HG02973 (cell line): ENCODE data around the gene LAMC3.
"Not testable (repeated sequence)": the region's sequence is repeated elsewhere in the genome, so short reads cannot be mapped to it uniquely, and the experiment has no call there.

Source experiments
- ATAC-seq: cut with Tn5 transposase; IDR thresholded peaks from one replicate; pipeline ENCODE4 v1.9.1; 2021; ENCODE audit warnings: moderate library complexity; ENCODE audit not compliant: unreplicated experiment

The LAMC3 gene

DNA sequence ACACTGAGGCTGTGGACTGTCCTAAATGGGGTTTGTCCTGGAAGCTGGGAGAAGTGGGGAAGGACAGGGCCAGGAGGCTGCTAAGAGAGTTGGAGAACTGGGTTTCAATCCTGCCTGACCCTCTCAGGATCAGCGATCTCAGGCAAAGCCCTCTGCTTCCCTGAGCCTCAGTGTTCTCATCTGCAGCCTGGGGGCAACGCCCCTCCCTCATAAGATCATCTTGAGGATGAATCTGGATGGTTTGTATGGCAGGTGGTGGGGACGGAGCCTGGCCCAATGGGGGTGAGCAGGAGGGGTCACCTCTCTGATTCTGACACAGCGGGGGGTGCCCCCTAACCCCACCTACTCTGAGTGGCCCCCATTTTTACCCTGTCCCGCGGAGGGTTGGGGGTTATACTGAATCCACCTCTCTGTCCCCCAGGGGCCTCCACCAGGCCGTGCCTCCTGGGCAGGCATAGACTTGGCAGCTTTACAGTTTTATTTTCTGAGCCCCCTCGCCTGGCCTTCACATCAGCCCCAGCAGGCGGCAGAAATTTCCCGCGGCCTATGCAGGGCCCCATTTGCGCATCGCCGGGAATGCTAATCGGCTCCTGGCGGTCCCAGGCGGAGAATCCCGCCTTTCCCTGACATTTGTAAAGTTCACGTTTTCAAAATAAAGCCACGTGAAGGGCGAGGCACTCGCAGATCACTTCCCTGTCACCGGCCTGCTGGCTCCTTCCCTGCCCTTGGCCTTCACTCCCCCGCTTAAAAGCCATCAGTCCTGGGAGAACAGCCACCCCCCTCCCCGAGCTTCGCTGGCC is 17.8 kb upstream of the LAMC3 start:
- no peak for ATAC-seq

DNA sequence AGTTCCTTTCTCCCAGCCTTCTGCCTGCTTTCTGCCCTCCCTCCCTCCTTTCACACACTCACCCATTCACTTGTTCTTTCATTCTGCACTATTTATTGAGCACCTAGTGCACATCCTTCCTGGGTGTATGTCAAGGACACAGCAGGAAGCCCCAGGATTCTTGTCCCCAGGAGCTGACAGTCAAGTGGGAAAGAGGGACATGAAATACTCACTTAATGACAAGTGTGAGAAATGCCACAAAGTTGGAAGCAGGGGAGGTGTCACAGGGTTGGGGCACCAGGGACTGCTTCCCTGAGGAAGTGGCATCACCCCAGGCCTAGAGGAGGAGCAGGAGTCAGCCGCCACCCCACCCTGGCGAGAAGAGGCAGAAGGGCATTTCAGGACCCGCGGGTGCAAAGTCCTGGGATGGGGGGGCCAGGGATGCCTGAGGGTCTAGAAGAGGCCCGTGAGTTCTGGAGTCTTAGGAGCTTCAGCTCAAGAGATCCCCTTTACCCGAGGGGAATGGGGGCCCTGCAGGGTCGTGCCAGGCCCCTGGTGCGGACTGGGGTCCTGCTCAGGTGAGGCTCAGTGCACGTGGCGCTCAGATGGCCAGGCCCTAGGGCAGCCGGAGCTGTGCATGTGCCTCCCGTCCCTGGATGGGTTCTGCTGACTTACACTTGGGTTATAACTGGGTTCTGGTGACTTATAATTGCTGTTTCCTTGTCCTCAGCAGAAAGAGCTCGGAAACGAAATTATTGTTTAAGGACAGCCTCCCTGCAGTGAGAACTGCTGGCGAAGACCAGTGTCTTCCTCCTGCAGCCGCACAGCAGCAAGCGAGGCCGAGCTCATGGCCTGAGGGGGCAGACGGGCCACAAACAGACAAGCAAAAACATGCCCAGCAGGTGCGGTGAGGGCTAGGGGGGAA is 16.9 kb upstream of the LAMC3 start:
- ATAC-seq = no peak

DNA sequence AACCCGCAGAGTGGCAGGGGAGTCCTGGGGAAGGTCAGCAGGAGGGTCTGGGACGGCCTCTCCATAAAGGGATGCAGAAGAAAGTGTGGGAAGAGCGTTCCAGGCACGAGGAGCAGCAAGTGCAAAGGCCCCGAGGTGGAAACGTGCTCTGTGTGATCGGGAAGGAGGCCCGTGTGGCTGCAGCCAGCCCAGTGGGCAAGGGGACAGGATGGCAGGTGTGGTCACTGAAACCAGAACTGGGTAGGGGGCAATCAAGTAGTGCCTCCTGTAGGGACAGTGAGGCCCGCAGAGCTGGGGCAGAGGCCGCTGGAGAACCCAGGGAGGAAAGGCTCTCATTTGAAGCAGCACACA is 16.3 kb upstream of the LAMC3 start:
- ATAC-seq = no peak

DNA sequence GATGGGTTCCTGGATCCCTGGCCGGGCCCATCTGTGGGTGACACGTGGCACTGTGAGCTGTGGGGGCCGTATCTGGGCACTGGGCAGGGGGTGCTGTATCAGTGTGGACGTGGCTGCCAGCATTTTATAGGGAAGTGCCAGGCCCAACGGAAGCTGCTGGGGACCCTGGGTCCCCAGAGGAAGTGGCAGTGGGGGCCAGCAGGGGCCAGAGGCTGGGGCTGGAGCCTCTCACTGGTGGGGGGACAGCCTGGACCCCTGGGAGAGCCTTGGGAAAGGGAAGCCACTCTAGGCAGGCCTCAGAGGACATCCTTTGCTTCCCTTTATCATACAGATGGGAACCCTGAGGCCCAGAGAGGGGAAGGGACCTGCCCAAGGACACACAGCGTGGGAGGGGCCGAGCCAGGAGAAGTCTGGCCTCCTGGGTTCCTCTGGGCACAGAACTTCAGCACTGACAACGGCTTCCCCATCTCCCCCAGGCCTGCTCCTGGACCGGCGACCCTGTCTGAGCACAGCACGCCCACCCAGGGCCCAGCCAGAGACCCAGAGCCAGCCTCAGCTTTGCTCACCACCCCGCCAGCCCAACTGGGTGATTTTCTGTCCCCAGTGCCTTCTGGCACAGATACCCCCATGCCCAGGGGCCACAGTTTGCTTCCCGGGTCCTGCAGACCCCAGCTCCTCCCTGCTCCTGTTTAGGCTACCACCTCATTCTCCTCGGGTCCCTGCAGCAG is 15.5 kb upstream of the LAMC3 start:
- ATAC-seq = no peak

DNA sequence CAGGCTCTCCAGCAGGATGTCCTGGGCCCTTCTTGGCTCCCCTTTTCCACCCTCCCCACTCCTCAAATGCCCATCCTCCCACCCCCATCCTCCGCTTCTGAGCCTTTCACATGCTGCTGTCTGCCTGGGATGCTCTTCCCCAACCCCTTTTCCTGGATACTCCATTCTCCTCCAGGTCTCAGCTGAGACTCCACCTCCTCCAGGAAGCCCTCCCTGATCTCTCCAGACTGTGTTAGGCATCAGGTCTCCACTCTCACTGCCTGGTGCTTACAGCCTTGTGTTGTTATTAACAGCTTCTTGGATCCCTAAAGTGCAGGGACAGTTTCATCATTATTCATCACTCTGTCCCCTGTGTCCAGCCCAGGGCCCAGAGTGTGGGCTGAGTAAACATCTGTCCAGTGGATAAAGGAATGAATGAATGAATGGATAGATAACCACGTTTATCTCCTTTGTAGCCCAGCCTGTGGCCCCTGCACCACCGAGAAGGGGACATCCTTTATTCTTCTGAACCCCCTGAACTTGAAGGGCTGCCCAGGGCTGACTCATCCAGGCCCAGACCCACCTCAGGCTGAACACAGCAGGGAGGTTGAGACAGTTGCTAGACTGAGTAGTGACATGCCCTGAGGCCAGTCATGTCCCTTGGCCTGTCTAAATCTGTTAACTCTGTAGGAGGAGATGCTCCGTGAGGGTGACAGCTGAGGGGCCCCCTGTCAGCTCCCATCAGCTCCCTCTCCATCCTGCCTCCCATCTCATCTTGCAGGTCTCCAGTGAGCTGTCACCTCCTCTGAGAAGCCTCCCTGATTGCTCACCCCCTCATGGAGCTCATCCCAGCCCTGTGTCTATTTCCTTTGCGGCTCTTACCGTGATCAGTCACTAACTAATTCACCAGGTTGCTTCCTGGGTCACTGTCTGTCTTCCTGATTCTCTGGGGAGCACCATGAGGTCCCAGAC is 14.6 kb upstream of the LAMC3 start:
- no peak for ATAC-seq

DNA sequence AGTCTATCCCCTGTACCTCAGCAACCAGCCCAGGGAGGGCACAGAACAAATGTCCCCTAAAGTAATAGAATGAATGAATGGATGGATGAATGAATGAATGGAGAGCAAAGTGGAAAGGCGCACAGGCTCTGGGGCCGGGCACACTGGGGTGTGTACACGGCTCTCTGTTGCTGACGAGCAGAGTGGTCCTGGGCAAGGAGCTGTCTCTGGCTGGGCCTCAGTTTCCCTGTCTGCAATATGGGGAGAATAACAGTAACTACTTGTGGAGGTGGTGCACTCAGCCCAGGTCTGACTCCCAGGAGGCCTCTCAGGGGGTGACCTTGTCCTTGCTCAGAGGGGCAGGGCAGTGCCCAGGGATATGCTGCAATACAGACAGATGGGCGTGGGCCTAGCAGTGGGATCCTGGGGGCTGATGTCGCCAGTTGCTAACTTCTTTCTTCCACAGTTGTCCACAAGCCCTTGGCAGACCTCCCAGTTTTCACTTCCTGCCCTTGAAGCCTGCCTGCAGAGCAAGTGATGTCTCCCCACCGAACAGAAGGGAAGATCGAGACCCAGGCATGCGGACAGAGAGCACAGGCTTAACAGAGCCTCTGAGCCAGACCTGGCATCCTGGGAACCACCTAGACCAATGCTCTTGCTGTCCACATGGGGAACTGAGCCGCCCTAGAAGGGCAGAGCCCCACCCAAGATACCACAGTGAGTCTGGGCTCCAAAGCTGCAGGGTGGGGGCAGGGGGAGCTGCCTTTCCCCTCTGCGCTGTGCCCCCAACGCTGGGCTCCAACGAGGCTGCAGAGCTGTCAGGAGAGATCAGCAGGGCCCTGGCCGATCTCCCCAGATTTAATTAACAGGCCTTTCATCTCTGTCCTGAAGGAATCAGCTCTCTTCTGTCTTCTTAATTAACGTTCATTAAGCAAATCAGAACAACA is 13.6 kb upstream of the LAMC3 start:
- no peak for ATAC-seq

DNA sequence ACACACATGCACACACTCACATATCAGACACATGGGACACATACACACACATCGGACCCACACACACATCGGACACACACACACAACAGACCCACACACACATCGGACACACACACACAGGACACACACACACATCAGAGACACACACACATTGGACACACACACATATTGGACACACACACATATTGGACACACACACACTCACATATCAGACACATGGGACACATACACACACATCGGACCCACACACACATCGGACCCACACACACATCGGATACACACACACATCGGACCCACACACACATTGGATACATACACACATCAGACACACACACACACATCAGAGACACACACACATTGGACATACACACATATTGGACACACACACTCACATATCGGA is 12.8 kb upstream of the LAMC3 start:
- ATAC-seq = no peak

DNA sequence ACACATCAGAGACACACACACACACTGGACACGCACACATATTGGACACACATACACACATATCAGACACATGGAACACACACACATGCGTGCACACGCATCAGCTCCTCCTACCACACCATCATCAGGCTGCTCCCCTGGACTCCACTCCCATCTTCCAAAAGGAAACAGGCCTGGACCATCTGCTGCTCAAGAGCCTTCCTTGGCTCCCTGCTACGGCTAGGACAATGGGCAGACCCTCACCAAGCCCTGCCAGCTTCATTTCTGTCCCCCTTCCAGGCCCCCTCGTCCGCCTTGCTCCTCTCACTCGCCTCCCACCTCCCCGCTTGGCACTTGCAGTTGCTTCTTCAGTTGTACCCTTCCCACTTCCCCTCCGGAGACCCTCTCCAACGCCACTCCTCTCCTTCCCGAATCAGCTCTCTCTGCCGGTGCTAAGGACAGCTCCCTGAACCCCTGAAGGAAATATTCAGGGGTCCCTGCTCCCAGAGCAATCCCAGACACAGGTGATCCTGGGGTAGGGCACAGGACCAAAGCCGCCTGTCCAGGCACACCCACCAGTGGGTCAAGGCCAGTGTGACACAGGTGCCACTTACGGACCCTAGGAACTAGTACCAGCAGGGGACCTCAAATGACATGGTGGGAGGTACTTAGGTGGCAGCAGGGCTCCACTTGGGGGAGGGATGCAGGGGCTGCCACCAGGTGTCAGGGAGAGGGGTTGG is 12.1 kb upstream of the LAMC3 start:
- ATAC-seq = no peak

DNA sequence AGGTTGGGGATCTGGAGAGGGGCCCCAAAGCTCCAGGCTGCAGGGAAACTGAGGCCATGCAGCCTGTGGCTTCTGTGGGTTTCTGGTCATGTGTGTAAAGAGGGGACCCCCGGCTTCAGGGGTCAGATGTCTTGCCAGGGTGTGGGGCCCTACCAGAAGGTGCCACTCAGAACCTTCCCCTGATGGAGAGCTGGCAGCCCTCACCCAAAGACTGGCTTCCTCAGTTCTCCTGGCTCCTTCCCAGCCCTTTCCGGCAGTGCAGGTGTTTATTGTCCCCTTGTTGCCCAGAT is 11.6 kb upstream of the LAMC3 start:
- ATAC-seq = no peak

DNA sequence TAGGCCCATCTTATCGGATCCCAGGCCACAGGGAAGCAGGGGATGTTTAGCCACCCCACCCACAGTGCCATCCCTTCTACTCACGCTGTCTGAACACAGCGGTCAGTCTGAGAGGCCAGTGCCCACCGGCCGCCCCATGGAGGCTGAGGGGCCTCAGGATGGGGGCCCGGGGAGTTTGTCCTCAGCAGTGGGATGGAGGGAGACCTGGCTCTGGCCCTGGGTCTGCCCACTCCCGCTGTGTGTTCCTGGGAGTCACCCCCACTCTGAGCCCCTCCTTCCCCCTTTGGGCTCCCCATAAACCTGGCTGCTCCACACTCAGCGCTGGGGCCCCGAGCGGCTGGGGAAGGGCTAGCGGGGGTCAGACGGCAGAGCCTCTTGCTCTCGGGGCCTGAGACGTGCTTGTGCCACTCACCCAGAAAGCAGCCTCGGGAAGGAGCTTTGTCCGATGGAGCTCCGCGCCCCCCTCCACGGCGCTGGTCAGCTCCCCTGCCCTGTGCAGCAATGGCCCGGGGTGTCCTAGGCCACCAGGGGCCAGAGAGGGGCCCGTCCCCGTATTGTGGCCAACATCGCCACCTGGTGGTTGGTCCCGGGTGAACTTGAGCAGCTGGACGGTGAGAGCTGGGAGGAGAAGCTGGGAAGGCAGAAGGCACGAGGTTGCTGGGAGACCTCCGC is 10.9 kb upstream of the LAMC3 start:
- no peak for ATAC-seq

DNA sequence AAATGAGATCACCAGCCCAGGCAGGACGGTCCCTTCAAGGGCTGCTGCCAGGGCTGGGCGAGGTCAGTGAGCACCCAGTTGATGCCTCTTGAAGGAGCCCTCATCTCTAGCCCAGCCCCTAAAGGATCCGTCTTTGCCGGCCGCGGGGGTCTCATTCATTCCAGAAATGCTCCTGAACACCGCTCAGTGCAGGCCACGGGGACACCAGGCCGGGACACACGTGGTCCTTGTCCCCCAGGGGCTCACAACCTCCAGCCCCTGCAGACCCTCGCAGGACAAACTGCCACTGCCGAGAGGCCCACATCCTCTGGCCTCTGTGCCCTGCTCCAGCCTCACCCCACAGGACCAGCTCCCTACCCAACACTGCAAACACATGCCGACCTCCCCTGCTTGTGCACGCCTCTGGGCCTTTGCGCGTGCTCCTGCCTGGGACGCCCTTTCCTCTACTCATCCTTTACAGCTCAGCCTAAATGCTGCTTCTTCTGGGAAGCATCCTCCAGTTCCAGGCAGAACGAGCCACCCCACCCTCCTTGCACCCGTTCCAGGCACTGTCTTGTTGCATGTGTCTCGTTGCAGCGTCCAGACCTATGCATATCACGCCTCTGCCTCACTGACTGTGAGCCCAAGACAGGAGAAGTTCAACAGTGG is 10.3 kb upstream of the LAMC3 start:
- ATAC-seq = no peak

DNA sequence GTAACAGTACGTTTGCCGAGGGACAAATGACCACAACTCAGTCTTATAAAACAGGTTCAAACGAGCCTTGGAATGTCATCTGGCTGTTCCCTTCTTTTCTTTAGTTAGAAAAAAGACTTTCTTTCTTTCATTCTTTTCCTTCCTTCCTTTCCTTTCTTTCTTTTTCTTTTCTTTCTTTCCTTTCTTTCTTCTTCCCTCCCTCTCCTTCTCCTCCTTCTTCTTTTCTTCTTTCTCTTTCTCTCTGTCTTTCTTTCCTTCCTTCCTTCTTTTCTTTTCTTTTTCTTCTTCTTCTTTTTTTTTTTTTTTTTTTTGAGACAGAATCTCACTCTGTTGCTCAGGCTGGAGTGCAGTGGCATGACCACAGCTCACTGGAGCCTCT is 9.7 kb upstream of the LAMC3 start:
- ATAC-seq = no peak

DNA sequence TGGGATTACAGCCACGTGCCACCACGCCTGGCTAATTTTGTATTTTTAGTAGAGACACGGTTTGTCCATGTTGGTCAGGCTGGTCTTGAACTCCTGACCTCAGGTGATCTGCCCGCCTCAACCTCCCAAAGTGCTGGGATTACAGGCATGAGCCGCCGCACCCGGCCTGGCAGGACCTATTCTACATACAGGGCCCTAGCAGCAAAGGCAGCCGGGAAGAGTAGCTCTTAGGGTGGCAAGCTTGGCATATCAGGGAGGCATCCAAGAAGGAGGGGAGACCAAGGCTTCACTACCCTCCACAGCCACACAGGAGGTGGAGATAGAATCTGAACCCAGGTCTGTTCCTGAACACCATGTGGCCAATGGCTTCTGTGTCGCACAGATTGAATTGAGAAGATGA is 8.4 kb upstream of the LAMC3 start:
- not testable (repeated sequence) for ATAC-seq

DNA sequence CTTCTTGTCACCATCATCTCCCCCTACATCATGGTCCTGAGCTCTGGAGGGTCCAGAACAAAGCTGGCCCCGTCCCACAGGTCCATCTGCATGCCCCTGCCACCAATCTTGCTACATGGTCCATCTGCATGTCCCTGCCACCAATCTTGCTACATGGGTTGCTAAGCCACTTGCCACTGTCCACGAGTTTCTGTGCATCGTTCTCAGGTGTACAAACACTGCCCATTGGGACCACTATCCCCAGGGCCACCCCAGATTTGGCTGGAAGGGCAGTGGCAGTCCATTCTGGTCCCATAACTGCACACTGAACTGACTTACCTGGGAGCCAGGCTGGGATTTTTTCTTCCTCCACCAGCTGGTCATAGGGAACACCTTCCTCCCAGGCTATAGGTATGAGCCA is 8.0 kb upstream of the LAMC3 start:
- ATAC-seq = no peak

DNA sequence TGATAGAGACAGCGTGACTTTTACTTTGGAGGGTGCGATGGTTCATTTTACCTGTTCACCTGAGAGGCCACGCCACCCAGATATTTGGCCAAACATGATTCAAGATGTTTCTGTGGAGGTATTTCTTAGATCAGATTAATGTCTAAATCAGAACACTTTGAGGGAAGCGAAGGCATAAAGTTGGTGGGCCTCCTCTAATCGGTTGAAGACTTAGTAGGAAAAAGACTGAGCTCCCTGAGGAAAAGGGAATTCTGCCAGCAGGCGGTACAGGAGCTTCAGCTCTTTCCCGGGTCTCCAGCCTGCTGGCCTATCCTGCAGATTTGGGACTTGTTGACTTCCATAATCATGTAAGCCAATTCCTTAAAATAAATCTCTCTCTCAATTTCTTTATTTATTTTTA is 7.0 kb upstream of the LAMC3 start:
- no peak for ATAC-seq

DNA sequence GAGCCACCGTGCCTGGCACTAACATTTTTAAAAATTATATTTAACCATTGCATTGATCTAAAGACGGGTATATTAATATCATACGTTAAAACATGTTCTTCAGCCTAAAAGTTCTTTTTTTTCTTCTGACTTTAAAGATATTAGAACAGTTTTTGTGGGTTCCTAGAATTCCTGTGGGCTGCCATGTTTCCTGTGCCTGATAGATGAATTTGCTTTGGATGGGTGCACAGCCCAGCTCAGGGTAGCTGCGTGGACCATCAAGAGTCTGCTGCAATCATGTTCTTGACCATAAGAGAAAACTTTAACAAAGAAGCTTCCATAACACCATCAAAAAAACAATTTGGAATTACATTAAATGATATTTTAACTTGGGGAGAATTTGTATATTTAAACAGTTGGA is 2.4 kb upstream of the LAMC3 start:
- no peak for ATAC-seq

DNA sequence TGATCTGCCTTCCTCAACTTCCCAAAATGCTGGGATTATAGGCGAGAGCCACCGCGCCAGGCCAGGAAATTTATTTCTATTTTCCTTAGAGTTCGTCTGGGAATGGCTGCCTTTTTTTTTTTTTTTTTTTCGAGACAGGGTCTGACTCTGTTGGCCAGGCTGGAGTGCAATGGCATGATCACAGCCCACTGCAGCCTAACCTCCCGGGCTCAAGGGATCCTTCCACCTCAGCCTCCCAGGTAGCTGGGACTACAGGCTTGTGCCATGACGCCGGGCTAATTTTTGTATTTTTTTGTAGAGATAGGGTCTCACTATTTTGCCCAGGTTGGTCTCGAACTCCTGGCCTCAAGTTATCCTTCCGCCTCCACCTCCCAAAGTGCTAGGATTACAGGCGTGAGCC is 888 bp upstream of the LAMC3 start:
- no peak for ATAC-seq

DNA sequence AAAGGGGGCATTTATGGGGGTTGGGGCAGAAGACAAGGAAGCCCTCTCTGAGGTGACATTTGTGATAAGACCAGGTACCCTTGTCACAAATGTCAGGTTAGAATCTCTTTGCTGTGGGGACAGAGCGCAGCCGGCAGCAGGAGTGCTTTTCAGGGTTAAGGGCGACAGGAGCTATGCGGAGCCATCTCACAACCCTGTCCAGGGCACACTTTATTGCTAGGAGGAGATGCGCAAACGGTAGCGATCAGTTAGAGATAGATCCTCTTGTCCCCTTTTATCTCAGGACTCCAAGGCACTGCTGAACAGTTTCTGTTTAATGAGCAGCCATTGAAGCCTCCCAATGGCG is 438 bp upstream of the LAMC3 start:
- ATAC-seq = no peak
